GM18520 (cell line): ENCODE data around the gene RAD54L2.
A peak's percentile ranks its signal among the peaks of the same experiment; 100 is the strongest.
"Not testable (repeated sequence)": the region's sequence is repeated elsewhere in the genome, so short reads cannot be mapped to it uniquely, and the experiment has no call there.

Source experiments
- ATAC-seq: cut with Tn5 transposase; IDR thresholded peaks from one replicate; pipeline ENCODE4 v1.9.1; 2021; ENCODE audit not compliant: unreplicated experiment

Gene RAD54L2

GRCh38 chr3:51538459-51539290, at the start of gene RAD54L2:
TSS of gene RAD54L2 (plus strand) at chr3:51538719. CDS start at chr3:51590421, 51,702 bp downstream.
- peak; percentile 69 for ATAC-seq

- ATAC-seq: peak; percentile 37
These were observed 39.4 kb upstream of the RAD54L2 start for GRCh38 chr3:51498876-51499738.

- no peak for ATAC-seq
These were observed 37.8 kb upstream of the RAD54L2 start for GRCh38 chr3:51500632-51501131.

GRCh38 chr3:51501833-51502561, 36.5 kb upstream of the RAD54L2 start:
- no peak for ATAC-seq

GRCh38 chr3:51502562-51502910, 36.0 kb upstream of the RAD54L2 start:
- ATAC-seq: no peak

GRCh38 chr3:51503007-51503406, 35.5 kb upstream of the RAD54L2 start:
- no peak for ATAC-seq

GRCh38 chr3:51508255-51508654, 30.3 kb upstream of the RAD54L2 start:
- ATAC-seq: no peak

GRCh38 chr3:51510996-51511395, 27.5 kb upstream of the RAD54L2 start:
- ATAC-seq: no peak

- no peak for ATAC-seq
These were observed 24.3 kb upstream of the RAD54L2 start for GRCh38 chr3:51514210-51514609.

- no peak for ATAC-seq
These were observed 18.7 kb upstream of the RAD54L2 start for GRCh38 chr3:51519848-51520247.

- ATAC-seq: peak; percentile 50
These were observed 17.4 kb upstream of the RAD54L2 start for GRCh38 chr3:51520906-51521730.

GRCh38 chr3:51522273-51522962, 16.1 kb upstream of the RAD54L2 start:
- no peak for ATAC-seq

GRCh38 chr3:51524874-51525273, 13.6 kb upstream of the RAD54L2 start:
- not testable (repeated sequence) for ATAC-seq

GRCh38 chr3:51530485-51530884, 8.0 kb upstream of the RAD54L2 start:
- ATAC-seq: no peak

- ATAC-seq: no peak
These were observed 3.1 kb upstream of the RAD54L2 start for GRCh38 chr3:51535146-51536019.

- not testable (repeated sequence) for ATAC-seq
These were observed 888 bp upstream of the RAD54L2 start for GRCh38 chr3:51537631-51538030.

- ATAC-seq: no peak
These were observed 432 bp upstream of the RAD54L2 start for GRCh38 chr3:51538115-51538458.

GRCh38 chr3:51539291-51539941, 897 bp downstream of the RAD54L2 start:
- ATAC-seq: no peak
